Measurements from ENCODE around the gene SPOP. TPM values are rescaled to one million over a fixed set of nuclear protein-coding genes. Genes with fewer than 3 reads are reported as not detected.
A peak's percentile ranks its signal among the peaks of the same experiment; 100 is the strongest.

SPOP gene
- total and polyA plus RNA-seq, 9 of the 15 experiments (the other 6 are each of a cell fraction or from before 2014, with no cell fraction given): 34.2 to 65.9 (median 39.7) TPM

- peak; percentile 96 for TF ChIP-seq ZNF395 (CRISPR knock-in tag; IDR thresholded peaks at IDR 0.05)
- TF ChIP-seq GATAD2B (IDR thresholded peaks at IDR 0.05; ENCODE audit: borderline replicate concordance): no peak; the same call in 1 of the 2 replicates
- TF ChIP-seq ZNF76 (CRISPR knock-in tag; IDR thresholded peaks at IDR 0.05; ENCODE audit: borderline replicate concordance): 0 out of 2 replicates have a peak, but pooled peaks have one; percentile 20
- no peak for TF ChIP-seq ZNF561 (CRISPR knock-in tag; conservative IDR thresholded peaks at IDR 0.05)
- TF ChIP-seq ZZZ3 (IDR thresholded peaks at IDR 0.05): no peak; the same call in 1 of the 2 replicates
- no peak for TF ChIP-seq ZC3H11A (IDR thresholded peaks at IDR 0.05; ENCODE audit: low read depth, low read length)
- TF ChIP-seq EP400 (IDR thresholded peaks at IDR 0.05): peak; percentile 99
- TF ChIP-seq E2F1 (CRISPR knock-in tag; IDR thresholded peaks at IDR 0.05): 0 out of 2 replicates have a peak, but pooled peaks have one; percentile 38
- TF ChIP-seq KLF10 (CRISPR knock-in tag; IDR thresholded peaks at IDR 0.05): no peak
- peak; percentile 92 for TF ChIP-seq HMBOX1 (IDR thresholded peaks at IDR 0.05)
- peak; percentile 4; the same call in 1 of the 2 replicates for TF ChIP-seq ZNF175 (CRISPR knock-in tag; IDR thresholded peaks at IDR 0.05; ENCODE audit: low read depth)
- TF ChIP-seq TBP (optimal IDR thresholded peaks at IDR 0.05; ENCODE audit: low read depth, low read length): peak; percentile 66
- no peak for TF ChIP-seq SNAPC5 (CRISPR knock-in tag; IDR thresholded peaks at IDR 0.05)
- TF ChIP-seq ATF3 (IDR thresholded peaks at IDR 0.05): no peak; the same call in 1 of the 2 replicates
- peak; percentile 16; the same call in 1 of the 2 replicates for TF ChIP-seq ATF3 (CRISPR knock-in tag; conservative IDR thresholded peaks at IDR 0.05)
- peak; percentile 61; the same call in 1 of the 2 replicates for TF ChIP-seq HDAC2 (IDR thresholded peaks at IDR 0.05)
- TF ChIP-seq HES1 (IDR thresholded peaks at IDR 0.05; ENCODE audit: low read depth): no peak
- TF ChIP-seq PHB2 (IDR thresholded peaks at IDR 0.05; ENCODE audit: low read depth): no peak
- TF ChIP-seq SREBF2 (CRISPR knock-in tag; IDR thresholded peaks at IDR 0.05): no peak
- peak; percentile 25; the same call in 1 of the 2 replicates for TF ChIP-seq NFATC3 (IDR thresholded peaks at IDR 0.05)
- TF ChIP-seq NCOA4 (IDR thresholded peaks at IDR 0.05; ENCODE audit: partially characterized antibody): no peak
- no peak for TF ChIP-seq ZNF197 (CRISPR knock-in tag; IDR thresholded peaks at IDR 0.05; ENCODE audit: low read depth)
- TF ChIP-seq RFX5 (IDR thresholded peaks at IDR 0.05; ENCODE audit: low read depth, low read length): no peak
Measured at GRCh38 chr17:49707608-49708514, 30.0 kb upstream of the SPOP start, which contains the start of gene SLC35B1 (continued).
